HepG2 (cell line): ENCODE data around the gene DOP1B. TPM values are rescaled to one million over a fixed set of nuclear protein-coding genes. Genes with fewer than 3 reads are reported as not detected.

Experiments
- ARNTL ChIP-seq: sonication (generic); formaldehyde crosslinking; IDR thresholded peaks from 2 replicates; pipeline ENCODE4 v1.4.0; 2020; ENCODE audit warnings: mild to moderate bottlenecking, missing genetic modification reagents
- CCDC6 ChIP-seq: sonication (generic); formaldehyde crosslinking; IDR thresholded peaks from 2 replicates; pipeline ENCODE4 v1.8.1; 2022; ENCODE audit warnings: mild to moderate bottlenecking, missing genetic modification reagents, moderate library complexity
- CEBPB ChIP-seq: IDR thresholded peaks from 2 replicates; pipeline ENCODE4 v1.6.1; 2011; ENCODE audit warnings: low read depth, low read length, improper control_type of control experiment, borderline replicate concordance
- FOXA3 ChIP-seq: IDR thresholded peaks from 2 replicates; pipeline ENCODE4 v1.6.1; 2016; ENCODE audit warnings: missing genetic modification reagents, missing compliant biosample characterization
- GATAD1 ChIP-seq: IDR thresholded peaks from 2 replicates; pipeline ENCODE4 v1.6.1; 2016; ENCODE audit warnings: missing genetic modification reagents, missing compliant biosample characterization
- HMG20B ChIP-seq: conservative IDR thresholded peaks from 2 replicates; pipeline ENCODE4 v1.6.1; 2016; ENCODE audit warnings: missing genetic modification reagents, missing compliant biosample characterization
- HNF4A ChIP-seq: sonication (generic); formaldehyde crosslinking; IDR thresholded peaks from 2 replicates; pipeline ENCODE4 v1.4.0; 2020; ENCODE audit warnings: missing genetic modification reagents
- ISX ChIP-seq: sonication (generic); formaldehyde crosslinking; conservative IDR thresholded peaks from 2 replicates; pipeline ENCODE4 v1.5.0; 2020; ENCODE audit warnings: missing genetic modification reagents
- NCOA2 ChIP-seq: sonication (generic); formaldehyde crosslinking; IDR thresholded peaks from 2 replicates; pipeline ENCODE4 v1.8.0; 2022; ENCODE audit warnings: inconsistent platforms
- PITX1 ChIP-seq: sonication (generic); formaldehyde crosslinking; IDR thresholded peaks from 2 replicates; pipeline ENCODE4 v1.5.1; 2020; ENCODE audit warnings: mild to moderate bottlenecking, missing genetic modification reagents
- SOX5 ChIP-seq: IDR thresholded peaks from 2 replicates; pipeline ENCODE4 v1.6.1; 2016; ENCODE audit warnings: borderline replicate concordance
- TBX2 ChIP-seq: sonication (generic); formaldehyde crosslinking; IDR thresholded peaks from 2 replicates; pipeline ENCODE4 v1.5.0; 2020; ENCODE audit warnings: missing genetic modification reagents, mild to moderate bottlenecking, borderline replicate concordance
- ZNF232 ChIP-seq: sonication (generic); formaldehyde crosslinking; IDR thresholded peaks from 2 replicates; pipeline ENCODE4 v1.4.0; 2020; ENCODE audit warnings: missing genetic modification reagents, borderline replicate concordance
- ZNF292 ChIP-seq: sonication (generic); formaldehyde crosslinking; IDR thresholded peaks from 2 replicates; pipeline ENCODE4 v1.8.1; 2022; ENCODE audit warnings: mild to moderate bottlenecking, low read depth, missing genetic modification reagents, borderline replicate concordance
- ZNF615 ChIP-seq: sonication (generic); formaldehyde crosslinking; IDR thresholded peaks from 2 replicates; pipeline ENCODE4 v1.5.0; 2020; ENCODE audit warnings: mild to moderate bottlenecking, missing genetic modification reagents, borderline replicate concordance
- ZNF777 ChIP-seq: sonication (generic); formaldehyde crosslinking; IDR thresholded peaks from 2 replicates; pipeline ENCODE4 v1.4.0; 2020; ENCODE audit warnings: missing genetic modification reagents
- ZSCAN29 ChIP-seq: sonication (generic); formaldehyde crosslinking; conservative IDR thresholded peaks from 2 replicates; pipeline ENCODE4 v1.4.0; 2020; ENCODE audit warnings: mild to moderate bottlenecking, missing genetic modification reagents
- ZSCAN31 ChIP-seq: sonication (generic); formaldehyde crosslinking; IDR thresholded peaks from 2 replicates; pipeline ENCODE4 v1.5.0; 2020; ENCODE audit warnings: low read depth, mild to moderate bottlenecking, missing genetic modification reagents
- polyA plus RNA-seq, 8 experiments: library from polyadenylated mRNA; depleted of rRNA in 3 of 8; stranded (reverse) in 7 of 8; unstranded in 1 of 8; fragments of >200 nt; fragmentation: Illumina TruSeq in 4 of 8; extraction: Trizol in 4 of 8; gene quantifications; 2 replicates each; pipeline versions ENCODE4 v1.2.1 to v1.2.3, GENCODE V29; 2011 to 2016; ENCODE audit warnings: low read depth in 4 of 8, missing spikeins in 1 of 8, mixed read lengths in 1 of 8; ENCODE audit not compliant: insufficient read depth in 1 of 8
- total RNA-seq, 5 experiments: library from RNA; depleted of rRNA; stranded (reverse); fragments of >200 nt; fragmentation: Illumina TruSeq; extraction: Trizol; gene quantifications; 2 replicates each; pipeline ENCODE4 v1.2.3, GENCODE V29; 2016; ENCODE audit warnings: low read depth in 1 of 5
- TF ChIP-seq, protein P1 (sequence below): IDR thresholded peaks from 2 replicates; pipeline ENCODE4 v1.6.1; 2016; ENCODE audit warnings: missing compliant biosample characterization, missing genetic modification reagents, borderline replicate concordance
- TF ChIP-seq, protein P2 (sequence below): sonication (generic); formaldehyde crosslinking; conservative IDR thresholded peaks from 2 replicates; pipeline ENCODE4 v1.4.0; 2020; ENCODE audit warnings: mild to moderate bottlenecking, missing genetic modification reagents, moderate library complexity
- TF ChIP-seq, protein P3 (sequence below): sonication (generic); formaldehyde crosslinking; IDR thresholded peaks from 2 replicates; pipeline ENCODE4 v1.4.0; 2020; ENCODE audit warnings: mild to moderate bottlenecking, missing genetic modification reagents
- TF ChIP-seq, protein P4 (sequence below): IDR thresholded peaks from 2 replicates; pipeline ENCODE4 v1.6.1; 2016; ENCODE audit warnings: mild to moderate bottlenecking

Gene DOP1B
- total and polyA plus RNA-seq, 2 of the 13 experiments (the other 11 are each of a cell fraction or from before 2014, with no cell fraction given), result 2.8 to 3.2 TPM

DNA sequence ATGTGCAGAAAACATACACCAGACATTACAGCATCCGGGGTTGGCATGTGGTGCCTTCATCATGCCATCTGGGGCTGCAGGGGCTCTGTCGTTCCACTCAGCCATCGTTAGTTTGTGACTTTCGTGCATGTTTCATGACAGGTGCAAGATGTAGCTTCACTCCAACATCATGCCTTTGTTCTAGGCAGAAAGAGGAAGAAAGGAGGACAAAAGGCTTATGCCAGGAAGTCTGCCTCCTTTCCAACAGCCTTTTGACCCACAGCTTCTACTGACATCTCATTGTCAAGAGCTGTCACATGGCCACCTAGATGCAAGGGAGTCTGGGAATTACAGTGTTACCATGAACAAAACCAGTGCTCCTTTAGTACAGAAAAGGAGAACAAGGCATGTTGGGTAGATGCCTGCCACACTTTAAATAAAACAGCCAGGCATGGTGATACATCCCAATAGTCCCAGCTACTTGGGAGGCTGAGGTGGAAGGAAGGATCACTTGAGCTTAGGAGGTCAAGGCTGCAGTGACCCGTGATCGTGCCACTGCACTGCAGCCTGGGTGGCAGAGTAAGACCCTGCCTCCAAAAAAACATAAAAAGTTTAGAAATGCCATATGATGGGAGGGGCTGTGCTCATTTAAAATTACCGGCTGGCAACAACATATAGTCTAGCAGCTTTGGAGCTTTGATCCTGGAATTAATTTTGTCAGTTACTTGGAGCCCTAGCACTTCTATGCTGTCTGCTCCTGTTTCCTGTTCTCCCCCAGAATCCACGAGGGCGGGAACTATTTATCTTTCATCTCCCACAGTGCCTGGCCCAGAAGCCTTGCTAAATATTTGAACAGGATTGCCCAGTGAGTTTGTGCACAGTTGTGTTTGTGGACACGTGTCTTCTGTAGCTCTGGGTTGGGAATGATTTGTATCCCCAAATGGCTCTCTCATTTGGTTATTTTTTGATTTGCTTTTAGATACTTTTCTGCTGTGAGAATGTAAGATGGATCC, 7.4 kb downstream of the DOP1B start (continued):
- TF ChIP-seq ZSCAN31, result peak; percentile 50; the same call in 1 of the 2 replicates
- no peak for TF ChIP-seq ZNF615 (CRISPR knock-in tag)
- TF ChIP-seq FOXA3, result peak; percentile 75
- 0 out of 2 replicates have a peak, but pooled peaks have one; percentile 28 for TF ChIP-seq ISX (CRISPR knock-in tag)
- peak; percentile 47; the same call in 1 of the 2 replicates for TF ChIP-seq SOX5 (CRISPR knock-in tag)
- TF ChIP-seq GATAD1, result 0 out of 2 replicates have a peak, but pooled peaks have one; percentile 39
- TF ChIP-seq, protein P1, sequence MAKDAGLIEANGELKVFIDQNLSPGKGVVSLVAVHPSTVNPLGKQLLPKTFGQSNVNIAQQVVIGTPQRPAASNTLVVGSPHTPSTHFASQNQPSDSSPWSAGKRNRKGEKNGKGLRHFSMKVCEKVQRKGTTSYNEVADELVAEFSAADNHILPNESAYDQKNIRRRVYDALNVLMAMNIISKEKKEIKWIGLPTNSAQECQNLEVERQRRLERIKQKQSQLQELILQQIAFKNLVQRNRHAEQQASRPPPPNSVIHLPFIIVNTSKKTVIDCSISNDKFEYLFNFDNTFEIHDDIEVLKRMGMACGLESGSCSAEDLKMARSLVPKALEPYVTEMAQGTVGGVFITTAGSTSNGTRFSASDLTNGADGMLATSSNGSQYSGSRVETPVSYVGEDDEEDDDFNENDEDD (CRISPR knock-in tag), result peak; percentile 75; the same call in 1 of the 2 replicates
- peak; percentile 61; the same call in 1 of the 2 replicates for TF ChIP-seq ZNF232 (CRISPR knock-in tag)
- TF ChIP-seq, protein P2, sequence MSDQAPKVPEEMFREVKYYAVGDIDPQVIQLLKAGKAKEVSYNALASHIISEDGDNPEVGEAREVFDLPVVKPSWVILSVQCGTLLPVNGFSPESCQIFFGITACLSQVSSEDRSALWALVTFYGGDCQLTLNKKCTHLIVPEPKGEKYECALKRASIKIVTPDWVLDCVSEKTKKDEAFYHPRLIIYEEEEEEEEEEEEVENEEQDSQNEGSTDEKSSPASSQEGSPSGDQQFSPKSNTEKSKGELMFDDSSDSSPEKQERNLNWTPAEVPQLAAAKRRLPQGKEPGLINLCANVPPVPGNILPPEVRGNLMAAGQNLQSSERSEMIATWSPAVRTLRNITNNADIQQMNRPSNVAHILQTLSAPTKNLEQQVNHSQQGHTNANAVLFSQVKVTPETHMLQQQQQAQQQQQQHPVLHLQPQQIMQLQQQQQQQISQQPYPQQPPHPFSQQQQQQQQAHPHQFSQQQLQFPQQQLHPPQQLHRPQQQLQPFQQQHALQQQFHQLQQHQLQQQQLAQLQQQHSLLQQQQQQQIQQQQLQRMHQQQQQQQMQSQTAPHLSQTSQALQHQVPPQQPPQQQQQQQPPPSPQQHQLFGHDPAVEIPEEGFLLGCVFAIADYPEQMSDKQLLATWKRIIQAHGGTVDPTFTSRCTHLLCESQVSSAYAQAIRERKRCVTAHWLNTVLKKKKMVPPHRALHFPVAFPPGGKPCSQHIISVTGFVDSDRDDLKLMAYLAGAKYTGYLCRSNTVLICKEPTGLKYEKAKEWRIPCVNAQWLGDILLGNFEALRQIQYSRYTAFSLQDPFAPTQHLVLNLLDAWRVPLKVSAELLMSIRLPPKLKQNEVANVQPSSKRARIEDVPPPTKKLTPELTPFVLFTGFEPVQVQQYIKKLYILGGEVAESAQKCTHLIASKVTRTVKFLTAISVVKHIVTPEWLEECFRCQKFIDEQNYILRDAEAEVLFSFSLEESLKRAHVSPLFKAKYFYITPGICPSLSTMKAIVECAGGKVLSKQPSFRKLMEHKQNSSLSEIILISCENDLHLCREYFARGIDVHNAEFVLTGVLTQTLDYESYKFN (CRISPR knock-in tag), result peak; percentile 68
- TF ChIP-seq ZNF292, result peak; percentile 23; the same call in 1 of the 2 replicates
- no peak for TF ChIP-seq ZNF777 (CRISPR knock-in tag)
- 0 out of 2 replicates have a peak, but pooled peaks have one; percentile 61 for TF ChIP-seq PITX1 (CRISPR knock-in tag)
- TF ChIP-seq NCOA2, result peak; percentile 73
- TF ChIP-seq, protein P3, sequence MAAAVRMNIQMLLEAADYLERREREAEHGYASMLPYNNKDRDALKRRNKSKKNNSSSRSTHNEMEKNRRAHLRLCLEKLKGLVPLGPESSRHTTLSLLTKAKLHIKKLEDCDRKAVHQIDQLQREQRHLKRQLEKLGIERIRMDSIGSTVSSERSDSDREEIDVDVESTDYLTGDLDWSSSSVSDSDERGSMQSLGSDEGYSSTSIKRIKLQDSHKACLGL (CRISPR knock-in tag), result peak; percentile 17; the same call in 1 of the 2 replicates
- TF ChIP-seq, protein P4, sequence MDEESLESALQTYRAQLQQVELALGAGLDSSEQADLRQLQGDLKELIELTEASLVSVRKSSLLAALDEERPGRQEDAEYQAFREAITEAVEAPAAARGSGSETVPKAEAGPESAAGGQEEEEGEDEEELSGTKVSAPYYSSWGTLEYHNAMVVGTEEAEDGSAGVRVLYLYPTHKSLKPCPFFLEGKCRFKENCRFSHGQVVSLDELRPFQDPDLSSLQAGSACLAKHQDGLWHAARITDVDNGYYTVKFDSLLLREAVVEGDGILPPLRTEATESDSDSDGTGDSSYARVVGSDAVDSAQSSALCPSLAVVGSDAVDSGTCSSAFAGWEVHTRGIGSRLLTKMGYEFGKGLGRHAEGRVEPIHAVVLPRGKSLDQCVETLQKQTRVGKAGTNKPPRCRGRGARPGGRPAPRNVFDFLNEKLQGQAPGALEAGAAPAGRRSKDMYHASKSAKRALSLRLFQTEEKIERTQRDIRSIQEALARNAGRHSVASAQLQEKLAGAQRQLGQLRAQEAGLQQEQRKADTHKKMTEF (CRISPR knock-in tag), result 0 out of 2 replicates have a peak, but pooled peaks have one; percentile 24
- 0 out of 2 replicates have a peak, but pooled peaks have one; percentile 28 for TF ChIP-seq HMG20B (CRISPR knock-in tag)
- TF ChIP-seq ZSCAN29 (CRISPR knock-in tag), result no peak
- TF ChIP-seq CCDC6 (CRISPR knock-in tag), result no peak
- TF ChIP-seq CEBPB, result peak; percentile 48; the same call in 1 of the 2 replicates
- TF ChIP-seq ARNTL (CRISPR knock-in tag), result peak; percentile 79; the same call in 1 of the 2 replicates
- TF ChIP-seq TBX2 (CRISPR knock-in tag), result no peak; the same call in 1 of the 2 replicates
- TF ChIP-seq HNF4A, result 0 out of 2 replicates have a peak, but pooled peaks have one; percentile 28
